Measurements from ENCODE around the gene IER3. TPM values are rescaled to one million over a fixed set of nuclear protein-coding genes. Genes with fewer than 3 reads are reported as not detected.

The IER3 gene
- total RNA-seq, 4 donors from 2014 or later, result 1.8 to 7.3 (median 3.3) TPM

- no peak for TF ChIP-seq CTCF (IDR thresholded peaks at IDR 0.05; ENCODE audit: low read depth)
These were observed 23.6 kb downstream of the IER3 start for GRCh38 chr6:30720738-30721197.

GRCh38 chr6:30719791-30720737 is 24.3 kb downstream of the IER3 start, which contains the start of gene TUBB:
Gene TUBB, plus strand, starts transcription at chr6:30720352. Its CDS starts 155 bp downstream, at chr6:30720507.
- TF ChIP-seq CTCF (IDR thresholded peaks at IDR 0.05; ENCODE audit: low read depth), result no peak

- no peak for TF ChIP-seq CTCF (IDR thresholded peaks at IDR 0.05; ENCODE audit: low read depth)
These were observed 25.0 kb downstream of the IER3 start for GRCh38 chr6:30719356-30719755.

GRCh38 chr6:30717129-30717844 is 27.1 kb downstream of the IER3 start, which contains the start of gene MDC1:
Gene MDC1, minus strand, starts transcription at chr6:30717281. Its CDS starts 2,106 bp downstream, at chr6:30715175.
- TF ChIP-seq CTCF (IDR thresholded peaks at IDR 0.05; ENCODE audit: low read depth), result no peak

- TF ChIP-seq CTCF (IDR thresholded peaks at IDR 0.05; ENCODE audit: low read depth), result no peak
These were observed 27.5 kb downstream of the IER3 start for GRCh38 chr6:30716879-30717128.

GRCh38 chr6:30714263-30714662 is 30.1 kb downstream of the IER3 start:
- TF ChIP-seq CTCF (IDR thresholded peaks at IDR 0.05; ENCODE audit: low read depth), result no peak

GRCh38 chr6:30712441-30712945 is 31.9 kb downstream of the IER3 start:
- TF ChIP-seq CTCF (IDR thresholded peaks at IDR 0.05; ENCODE audit: low read depth), result no peak
